Activated CD8-positive, alpha-beta T cell treated with anti-CD3 and anti-CD28 coated beads, Interleukin-2, amount 10 ng/mL, durations not matched to agents 7 days and 5 days (primary cell): ENCODE measurements around the gene SIAH3. TPM values are rescaled to one million over a fixed set of nuclear protein-coding genes. Genes with fewer than 3 reads are reported as not detected.
A peak's percentile ranks its signal among the peaks of the same experiment; 100 is the strongest.

Source experiments
- ATAC-seq: fragments of 150-1000 bp; cut with Tn5 transposase; one replicate; pipeline ENCODE4 v1.10.0; 2021; ENCODE audit warnings: moderate library complexity
- CTCF ChIA-PET: fragments of 350-600 bp; sonication (Branson Sonifier 250); formaldehyde crosslinking; loops from one replicate; lab custom pipeline; 2021; ENCODE audit warnings: antibody characterized with exemption; lab: Charles Lee
- POLR2A ChIA-PET: fragments of 350-600 bp; sonication (Branson Sonifier 250); formaldehyde crosslinking; loops from one replicate; lab custom pipeline; 2021; ENCODE audit warnings: antibody characterized with exemption; lab: Charles Lee
- DNase-seq: peaks from one replicate; pipeline ENCODE4 v3.0.0-alpha.2; 2020
- H3K27ac Mint-ChIP-seq: one replicate; pipeline ENCODE4 v1.8.0; 2021; ENCODE audit warnings: mild to moderate bottlenecking, mixed read lengths
- H3K27me3 Mint-ChIP-seq: one replicate; pipeline ENCODE4 v1.8.0; 2021; ENCODE audit warnings: low read depth, mixed read lengths
- H3K36me3 Mint-ChIP-seq: one replicate; pipeline ENCODE4 v1.8.0; 2021; ENCODE audit warnings: low read depth, mixed read lengths
- H3K4me1 Mint-ChIP-seq: one replicate; pipeline ENCODE4 v1.8.0; 2021; ENCODE audit warnings: low read depth, mixed read lengths
- H3K4me3 Mint-ChIP-seq: one replicate; pipeline ENCODE4 v1.8.0; 2021; ENCODE audit warnings: mild to moderate bottlenecking, mixed read lengths
- H3K9me3 Mint-ChIP-seq: one replicate; pipeline ENCODE4 v1.8.0; 2022; ENCODE audit warnings: mixed read lengths; ENCODE audit not compliant: insufficient read depth
- total RNA-seq, 2 experiments: library from RNA; stranded (reverse); gene quantifications; one replicate each; pipeline ENCODE4 v1.2.3, GENCODE V29; 2021

SIAH3 gene
- not detected for total RNA-seq

GRCh38 chr13:45851171-45851921 lies at the start of gene SIAH3:
Gene SIAH3, minus strand, starts transcription at chr13:45851753. Its CDS starts 124 bp downstream, at chr13:45851629.
- ChIA-PET CTCF (no interaction called here), POLR2A (no interaction called here)
- Mint-ChIP-seq H3K4me3 (peak within 1 kb of the TSS; percentile 64), H3K36me3 (no peaks in the 10 kb centered on the region), H3K27ac (no peak within 1 kb of the TSS), H3K4me1 (peaks cover 46% of the 10 kb centered on the region), H3K27me3 (peaks cover 45% of the 10 kb centered on the region), H3K9me3 (peaks cover 9% of the 10 kb centered on the region)
- ATAC-seq = peak; percentile 34
- DNase-seq = peak; percentile 30

GRCh38 chr13:45899406-45899805 lies 47.9 kb upstream of the SIAH3 start:
- CTCF ChIA-PET = no interaction called here
- ATAC-seq (no peak), DNase-seq (no peak)
- Mint-ChIP-seq H3K4me1 (no peaks in the 10 kb centered on the region), H3K4me3 (no peak overlapping the region), H3K27ac (no peak overlapping the region), H3K36me3 (no peaks in the 10 kb centered on the region), H3K9me3 (no peaks in the 10 kb centered on the region), H3K27me3 (peaks cover 7% of the 10 kb centered on the region)
- POLR2A ChIA-PET = no interaction called here

GRCh38 chr13:45897562-45897961 lies 46.0 kb upstream of the SIAH3 start:
- CTCF ChIA-PET = no interaction called here
- H3K9me3 Mint-ChIP-seq = no peaks in the 10 kb centered on the region
- DNase-seq (no peak), ATAC-seq (no peak)
- H3K36me3 Mint-ChIP-seq = no peaks in the 10 kb centered on the region
- H3K4me3 Mint-ChIP-seq = no peak overlapping the region
- H3K27me3 Mint-ChIP-seq = peaks cover 7% of the 10 kb centered on the region
- H3K4me1 Mint-ChIP-seq = no peaks in the 10 kb centered on the region
- POLR2A ChIA-PET = no interaction called here
- H3K27ac Mint-ChIP-seq = no peak overlapping the region

- Mint-ChIP-seq H3K4me1 (no peaks in the 10 kb centered on the region), H3K27me3 (peaks cover 7% of the 10 kb centered on the region), H3K27ac (no peak overlapping the region), H3K9me3 (no peaks in the 10 kb centered on the region), H3K4me3 (no peak overlapping the region), H3K36me3 (no peaks in the 10 kb centered on the region)
- ATAC-seq = no peak
- ChIA-PET POLR2A (no interaction called here), CTCF (no interaction called here)
- no peak for DNase-seq
These were observed 44.7 kb upstream of the SIAH3 start for GRCh38 chr13:45896285-45896684.

- no peak for ATAC-seq
- Mint-ChIP-seq H3K4me3 (no peak overlapping the region), H3K36me3 (no peaks in the 10 kb centered on the region), H3K27me3 (peaks cover 7% of the 10 kb centered on the region), H3K9me3 (no peaks in the 10 kb centered on the region), H3K27ac (no peak overlapping the region), H3K4me1 (no peaks in the 10 kb centered on the region)
- ChIA-PET CTCF (no interaction called here), POLR2A (no interaction called here)
- DNase-seq = no peak
These were observed 44.3 kb upstream of the SIAH3 start for GRCh38 chr13:45895881-45896280.

- Mint-ChIP-seq H3K27ac (no peak overlapping the region), H3K4me1 (no peaks in the 10 kb centered on the region), H3K9me3 (no peaks in the 10 kb centered on the region), H3K4me3 (no peak overlapping the region), H3K36me3 (no peaks in the 10 kb centered on the region), H3K27me3 (peaks cover under 1% of the 10 kb centered on the region)
- DNase-seq = no peak
- CTCF ChIA-PET = no interaction called here
- ATAC-seq = no peak
- POLR2A ChIA-PET = no interaction called here
These were observed 41.0 kb upstream of the SIAH3 start for GRCh38 chr13:45892513-45892912.

GRCh38 chr13:45889590-45890243 lies 38.2 kb upstream of the SIAH3 start:
- Mint-ChIP-seq H3K4me1 (no peaks in the 10 kb centered on the region), H3K36me3 (no peaks in the 10 kb centered on the region), H3K4me3 (no peak overlapping the region), H3K27me3 (peaks cover 5% of the 10 kb centered on the region), H3K27ac (no peak overlapping the region), H3K9me3 (no peaks in the 10 kb centered on the region)
- POLR2A ChIA-PET = no interaction called here
- CTCF ChIA-PET = interaction anchor here (0.9 kb wide), 1 partner anchor 431 kb away, joined by 5 read pairs; no protein-coding TSS in a partner anchor
- ATAC-seq (no peak), DNase-seq (no peak)

- Mint-ChIP-seq H3K36me3 (no peaks in the 10 kb centered on the region), H3K4me3 (no peak overlapping the region), H3K27me3 (peaks cover 12% of the 10 kb centered on the region), H3K27ac (no peak overlapping the region), H3K4me1 (no peaks in the 10 kb centered on the region), H3K9me3 (no peaks in the 10 kb centered on the region)
- POLR2A ChIA-PET = no interaction called here
- ATAC-seq (no peak), DNase-seq (no peak)
- CTCF ChIA-PET = no interaction called here
These were observed 34.9 kb upstream of the SIAH3 start for GRCh38 chr13:45886466-45886865.

- Mint-ChIP-seq H3K27ac (no peak overlapping the region), H3K27me3 (peaks cover 17% of the 10 kb centered on the region), H3K4me3 (no peak overlapping the region), H3K4me1 (no peaks in the 10 kb centered on the region), H3K36me3 (no peaks in the 10 kb centered on the region), H3K9me3 (no peaks in the 10 kb centered on the region)
- CTCF ChIA-PET = no interaction called here
- POLR2A ChIA-PET = interaction anchor here (0.7 kb wide), 1 partner anchor 92 kb away, joined by 3 read pairs; no protein-coding TSS in a partner anchor
- ATAC-seq (no peak), DNase-seq (no peak)
These were observed 33.6 kb upstream of the SIAH3 start for GRCh38 chr13:45885194-45885593.

- DNase-seq (no peak), ATAC-seq (no peak)
- no peaks in the 10 kb centered on the region for H3K9me3 Mint-ChIP-seq
- no peaks in the 10 kb centered on the region for H3K4me1 Mint-ChIP-seq
- H3K4me3 Mint-ChIP-seq = no peak overlapping the region
- no peaks in the 10 kb centered on the region for H3K36me3 Mint-ChIP-seq
- peaks cover 17% of the 10 kb centered on the region for H3K27me3 Mint-ChIP-seq
- ChIA-PET POLR2A (no interaction called here), CTCF (no interaction called here)
- H3K27ac Mint-ChIP-seq = no peak overlapping the region
These were observed 31.1 kb upstream of the SIAH3 start for GRCh38 chr13:45882626-45883025.

- Mint-ChIP-seq H3K4me1 (no peaks in the 10 kb centered on the region), H3K27ac (no peak overlapping the region), H3K9me3 (no peaks in the 10 kb centered on the region), H3K27me3 (peaks cover 13% of the 10 kb centered on the region), H3K36me3 (no peaks in the 10 kb centered on the region), H3K4me3 (no peak overlapping the region)
- DNase-seq = no peak
- ATAC-seq = no peak
- POLR2A ChIA-PET = no interaction called here
- CTCF ChIA-PET = no interaction called here
These were observed 29.8 kb upstream of the SIAH3 start for GRCh38 chr13:45881353-45881752.

GRCh38 chr13:45880242-45880641 lies 28.7 kb upstream of the SIAH3 start:
- CTCF ChIA-PET = no interaction called here
- H3K27ac Mint-ChIP-seq = no peak overlapping the region
- no peaks in the 10 kb centered on the region for H3K36me3 Mint-ChIP-seq
- DNase-seq (no peak), ATAC-seq (no peak)
- POLR2A ChIA-PET = no interaction called here
- H3K9me3 Mint-ChIP-seq = no peaks in the 10 kb centered on the region
- no peaks in the 10 kb centered on the region for H3K4me1 Mint-ChIP-seq
- H3K27me3 Mint-ChIP-seq = peaks cover 13% of the 10 kb centered on the region
- no peak overlapping the region for H3K4me3 Mint-ChIP-seq
